Measurements from ENCODE around the gene BEX3.
A peak's percentile ranks its signal among the peaks of the same experiment; 100 is the strongest.
"Not testable (repeated sequence)": the region's sequence is repeated elsewhere in the genome, so short reads cannot be mapped to it uniquely, and the experiment has no call there.

Gene BEX3

GRCh38 chrX:103382877-103383276, 6.5 kb downstream of the BEX3 start:
- no peak for DNase-seq (ENCODE audit: low spot score)

GRCh38 chrX:103384672-103385071, 8.3 kb downstream of the BEX3 start:
- DNase-seq (ENCODE audit: low spot score) = no peak

- DNase-seq (ENCODE audit: low spot score) = not testable (repeated sequence)
These were observed 9.0 kb downstream of the BEX3 start for GRCh38 chrX:103385283-103385830.

- no peak for DNase-seq (ENCODE audit: low spot score)
These were observed 10.0 kb downstream of the BEX3 start for GRCh38 chrX:103386332-103386731.

- DNase-seq (ENCODE audit: low spot score) = no peak
These were observed 17.1 kb downstream of the BEX3 start for GRCh38 chrX:103393487-103393886.

GRCh38 chrX:103396186-103396585, 19.8 kb downstream of the BEX3 start:
- DNase-seq (ENCODE audit: low spot score) = no peak

GRCh38 chrX:103396660-103397059, 20.3 kb downstream of the BEX3 start:
- DNase-seq (ENCODE audit: low spot score) = no peak

- no peak for DNase-seq (ENCODE audit: low spot score)
These were observed 21.4 kb downstream of the BEX3 start for GRCh38 chrX:103397707-103398106.

GRCh38 chrX:103398421-103398864, 22.1 kb downstream of the BEX3 start:
- DNase-seq (ENCODE audit: low spot score) = no peak

GRCh38 chrX:103399744-103400143, 23.4 kb downstream of the BEX3 start:
- DNase-seq (ENCODE audit: low spot score) = no peak

GRCh38 chrX:103400931-103401330, 24.6 kb downstream of the BEX3 start:
- DNase-seq (ENCODE audit: low spot score) = no peak

GRCh38 chrX:103404231-103405008, 28.1 kb downstream of the BEX3 start:
- peak; percentile 54 for DNase-seq (ENCODE audit: low spot score)

GRCh38 chrX:103405009-103405333, 28.6 kb downstream of the BEX3 start:
- no peak for DNase-seq (ENCODE audit: low spot score)

GRCh38 chrX:103406256-103406655, 29.9 kb downstream of the BEX3 start:
- no peak for DNase-seq (ENCODE audit: low spot score)

- no peak for DNase-seq (ENCODE audit: low spot score)
These were observed 31.4 kb downstream of the BEX3 start for GRCh38 chrX:103407776-103408175.

- DNase-seq (ENCODE audit: low spot score) = not testable (repeated sequence)
These were observed 35.4 kb downstream of the BEX3 start for GRCh38 chrX:103411721-103412120.

GRCh38 chrX:103413705-103414387, 37.5 kb downstream of the BEX3 start:
- no peak for DNase-seq (ENCODE audit: low spot score)

GRCh38 chrX:103414561-103414960, 38.2 kb downstream of the BEX3 start:
- no peak for DNase-seq (ENCODE audit: low spot score)

GRCh38 chrX:103415068-103415467, 38.7 kb downstream of the BEX3 start:
- DNase-seq (ENCODE audit: low spot score) = no peak

- DNase-seq (ENCODE audit: low spot score) = no peak
These were observed 39.2 kb downstream of the BEX3 start for GRCh38 chrX:103415528-103415927.

- no peak for DNase-seq (ENCODE audit: low spot score)
These were observed 41.0 kb downstream of the BEX3 start for GRCh38 chrX:103417370-103417769.

- DNase-seq (ENCODE audit: low spot score) = no peak
These were observed 41.6 kb downstream of the BEX3 start for GRCh38 chrX:103417933-103418332.

- DNase-seq (ENCODE audit: low spot score) = no peak
These were observed 42.5 kb downstream of the BEX3 start for GRCh38 chrX:103418811-103419340.

Measured in hepatic stellate cell (primary cell).